Measurements from ENCODE around the gene PSMD1.
"Not testable (repeated sequence)": the region's sequence is repeated elsewhere in the genome, so short reads cannot be mapped to it uniquely, and the experiment has no call there.

PSMD1 gene

GRCh38 chr2:231144896-231145295, 88.2 kb downstream of the PSMD1 start:
- no peak for DNase-seq (ENCODE audit: low read depth in 1 of 2, low spot score in 1 of 2)

- no peak for DNase-seq (ENCODE audit: low read depth in 1 of 2, low spot score in 1 of 2)
These were observed 90.0 kb downstream of the PSMD1 start for GRCh38 chr2:231146665-231147064.

- DNase-seq (ENCODE audit: low read depth in 1 of 2, low spot score in 1 of 2) = no peak
These were observed 96.3 kb downstream of the PSMD1 start for GRCh38 chr2:231152800-231153557.

- no peak for DNase-seq (ENCODE audit: low read depth in 1 of 2, low spot score in 1 of 2)
These were observed 102.6 kb downstream of the PSMD1 start for GRCh38 chr2:231159306-231159705.

- no peak for DNase-seq (ENCODE audit: low read depth in 1 of 2, low spot score in 1 of 2)
These were observed 104.0 kb downstream of the PSMD1 start for GRCh38 chr2:231160701-231161100.

- DNase-seq (ENCODE audit: low read depth in 1 of 2, low spot score in 1 of 2) = no peak
These were observed 104.7 kb downstream of the PSMD1 start for GRCh38 chr2:231161252-231161839.

GRCh38 chr2:231161877-231162329, 105.2 kb downstream of the PSMD1 start:
- no peak for DNase-seq (ENCODE audit: low read depth in 1 of 2, low spot score in 1 of 2)

- no peak for DNase-seq (ENCODE audit: low read depth in 1 of 2, low spot score in 1 of 2)
These were observed 106.3 kb downstream of the PSMD1 start for GRCh38 chr2:231163011-231163410.

GRCh38 chr2:231163414-231164095, 106.9 kb downstream of the PSMD1 start:
- DNase-seq (ENCODE audit: low read depth in 1 of 2, low spot score in 1 of 2) = no peak

GRCh38 chr2:231167745-231168459, 111.2 kb downstream of the PSMD1 start:
- DNase-seq (ENCODE audit: low read depth in 1 of 2, low spot score in 1 of 2) = no peak

GRCh38 chr2:231168460-231169139, 111.9 kb downstream of the PSMD1 start:
- no peak for DNase-seq (ENCODE audit: low read depth in 1 of 2, low spot score in 1 of 2)

- no peak for DNase-seq (ENCODE audit: low read depth in 1 of 2, low spot score in 1 of 2)
These were observed 112.8 kb downstream of the PSMD1 start for GRCh38 chr2:231169488-231169887.

- DNase-seq (ENCODE audit: low read depth in 1 of 2, low spot score in 1 of 2) = no peak
These were observed 113.4 kb downstream of the PSMD1 start for GRCh38 chr2:231170055-231170454.

- no peak for DNase-seq (ENCODE audit: low read depth in 1 of 2, low spot score in 1 of 2)
These were observed 115.4 kb downstream of the PSMD1 start for GRCh38 chr2:231172025-231172424.

- no peak for DNase-seq (ENCODE audit: low read depth in 1 of 2, low spot score in 1 of 2)
These were observed 117.6 kb downstream of the PSMD1 start for GRCh38 chr2:231174211-231174651.

GRCh38 chr2:231176066-231176465, 119.4 kb downstream of the PSMD1 start:
- DNase-seq (ENCODE audit: low read depth in 1 of 2, low spot score in 1 of 2) = no peak

GRCh38 chr2:231177156-231178025, 120.7 kb downstream of the PSMD1 start:
- DNase-seq (ENCODE audit: low read depth in 1 of 2, low spot score in 1 of 2) = no peak

GRCh38 chr2:231178805-231179204, 122.1 kb downstream of the PSMD1 start:
- DNase-seq (ENCODE audit: low read depth in 1 of 2, low spot score in 1 of 2) = not testable (repeated sequence)

GRCh38 chr2:231181860-231182512, 125.3 kb downstream of the PSMD1 start:
- DNase-seq (ENCODE audit: low read depth in 1 of 2, low spot score in 1 of 2) = no peak
